CD1c-positive myeloid dendritic cell (primary cell): Measurements from ENCODE around the gene ZNF599.
"Not testable (repeated sequence)": the region's sequence is repeated elsewhere in the genome, so short reads cannot be mapped to it uniquely, and the experiment has no call there.

Experiments
- DNase-seq: peaks from one replicate; pipeline ENCODE4 v3.0.0-alpha.2; 2016; ENCODE audit errors: extremely low spot score

The ZNF599 gene

GRCh38 chr19:34772697-34773554 lies at the start of gene ZNF599:
TSS of gene ZNF599 (minus strand) at chr19:34773215. CDS start at chr19:34772841, 374 bp downstream.
- peak; percentile 94 for DNase-seq

GRCh38 chr19:34818270-34818669 lies 45.3 kb upstream of the ZNF599 start:
- DNase-seq, result no peak

DNA sequence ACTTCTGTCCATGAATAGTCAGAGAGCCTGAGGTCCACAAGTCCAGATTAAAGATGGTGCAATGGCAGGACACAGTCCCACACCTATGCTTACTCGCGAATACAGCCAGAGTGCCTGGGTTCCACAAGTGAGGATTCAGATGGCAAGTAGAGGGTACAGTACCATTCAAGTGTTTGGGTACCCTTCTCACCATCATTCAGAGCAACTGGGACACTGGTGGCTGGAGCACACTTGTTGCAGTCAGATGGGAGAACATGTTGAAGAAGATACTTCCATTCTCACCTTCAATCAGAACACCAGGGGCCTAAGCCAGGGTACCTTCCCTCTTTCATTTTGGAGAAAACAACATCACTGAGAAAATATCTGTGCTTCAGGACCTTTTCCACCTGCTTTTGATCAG lies 43.7 kb upstream of the ZNF599 start:
- no peak for DNase-seq

DNA sequence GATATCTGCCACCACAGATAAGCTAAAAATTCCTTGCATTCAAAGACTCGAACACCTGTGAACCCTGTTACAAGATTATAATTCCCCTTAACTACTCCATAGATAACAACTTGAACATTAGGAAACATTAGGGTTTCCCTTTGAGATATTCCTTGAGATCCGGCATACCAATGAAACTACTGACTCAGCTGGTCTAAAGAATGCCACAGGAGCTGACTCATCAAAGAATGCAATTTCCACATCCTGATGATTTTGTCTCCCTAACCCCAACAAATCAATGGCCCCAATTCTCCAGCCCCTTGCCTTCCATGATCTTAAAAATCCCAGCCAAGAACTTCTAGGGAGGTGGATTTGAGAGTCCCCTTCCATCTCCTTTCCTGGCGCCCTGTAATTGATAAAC lies 35.6 kb upstream of the ZNF599 start:
- no peak for DNase-seq

GRCh38 chr19:34806976-34807860 lies 34.2 kb upstream of the ZNF599 start:
- DNase-seq, result no peak

- no peak for DNase-seq
These were observed 31.1 kb upstream of the ZNF599 start for GRCh38 chr19:34804115-34804514.

GRCh38 chr19:34796953-34797352 lies 23.9 kb upstream of the ZNF599 start:
- DNase-seq, result not testable (repeated sequence)

DNA sequence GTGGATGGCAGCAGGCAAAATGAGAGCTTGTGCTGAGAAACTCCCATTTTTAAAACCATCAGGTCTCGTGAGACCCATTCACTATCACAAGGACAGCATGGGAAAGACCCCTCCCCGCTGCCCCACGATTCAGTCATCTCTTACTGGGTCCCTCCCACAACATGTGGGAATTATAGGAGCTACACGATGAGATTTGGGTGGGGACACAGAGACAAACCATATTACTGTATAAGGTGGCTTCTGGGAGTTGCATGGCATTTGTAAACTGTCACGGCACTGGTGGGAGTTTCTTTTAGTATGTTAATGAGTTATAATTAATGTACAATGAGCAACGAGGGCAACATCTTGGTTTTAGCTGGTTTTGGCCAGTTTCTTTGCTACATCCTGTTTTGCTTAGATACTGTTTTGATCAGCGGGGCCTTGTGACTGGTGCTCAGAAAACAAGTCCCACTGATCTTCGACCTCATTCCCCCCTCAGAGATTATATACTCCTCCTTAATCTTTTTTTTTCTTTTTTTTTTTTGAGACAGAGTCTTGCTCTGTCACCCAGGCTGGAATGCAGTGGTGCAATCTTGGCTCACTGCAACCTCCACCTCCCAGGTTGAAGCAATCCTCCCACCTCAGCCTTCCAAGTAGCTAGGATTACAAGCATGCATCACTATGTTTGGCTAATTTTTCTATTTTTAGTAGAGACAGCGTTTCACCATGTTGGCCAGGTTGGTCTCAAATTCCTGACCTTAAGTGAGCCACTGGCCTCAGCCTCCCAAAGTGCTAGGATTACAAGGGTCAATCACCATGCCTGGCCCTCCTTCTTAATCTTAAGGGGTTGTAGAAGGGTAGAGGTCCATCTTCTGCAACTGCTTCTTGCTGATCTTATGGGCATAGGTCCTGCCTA lies 21.3 kb upstream of the ZNF599 start:
- no peak for DNase-seq

DNA sequence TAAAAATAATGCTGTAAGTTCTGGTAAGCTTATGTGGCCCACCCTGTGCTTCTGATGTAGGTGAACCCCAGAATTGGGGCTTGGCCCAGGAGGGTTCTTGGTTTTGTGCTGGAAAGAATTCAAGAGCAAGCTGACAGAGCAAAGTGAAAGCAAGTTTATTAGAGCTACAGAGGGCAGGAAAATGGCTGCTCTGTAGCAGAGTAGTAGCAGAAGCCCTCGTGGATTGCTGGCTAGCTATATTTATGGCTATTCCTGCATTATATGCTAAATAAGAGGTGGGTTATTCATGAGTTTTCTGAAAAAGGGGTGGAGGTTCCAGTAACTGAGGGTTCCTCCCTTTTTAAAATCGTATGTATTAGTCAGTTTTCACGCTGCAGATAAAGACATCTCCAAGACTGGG lies 20.6 kb upstream of the ZNF599 start:
- no peak for DNase-seq

GRCh38 chr19:34788074-34788473 lies 15.1 kb upstream of the ZNF599 start:
- DNase-seq, result no peak

GRCh38 chr19:34787059-34787824 lies 14.2 kb upstream of the ZNF599 start:
- no peak for DNase-seq

DNA sequence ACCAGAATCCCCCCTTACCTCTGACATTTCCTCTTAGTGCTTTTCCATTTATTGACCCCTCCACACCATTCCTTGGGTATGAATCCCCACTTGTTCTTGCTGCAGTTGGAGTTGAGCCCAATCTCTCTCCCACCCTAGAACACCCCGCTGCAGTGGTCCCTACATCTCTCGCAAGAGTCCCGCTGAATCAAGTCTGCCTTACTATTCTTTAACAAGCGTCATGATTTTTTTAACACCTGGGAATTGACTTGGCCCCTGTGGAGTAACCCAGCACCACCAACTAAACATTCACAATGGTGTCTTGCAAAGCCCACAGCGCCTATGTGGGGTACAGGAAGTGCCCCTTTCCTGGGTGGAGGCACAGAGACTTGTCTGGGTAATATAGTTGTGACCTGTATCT lies 13.2 kb upstream of the ZNF599 start:
- no peak for DNase-seq

DNA sequence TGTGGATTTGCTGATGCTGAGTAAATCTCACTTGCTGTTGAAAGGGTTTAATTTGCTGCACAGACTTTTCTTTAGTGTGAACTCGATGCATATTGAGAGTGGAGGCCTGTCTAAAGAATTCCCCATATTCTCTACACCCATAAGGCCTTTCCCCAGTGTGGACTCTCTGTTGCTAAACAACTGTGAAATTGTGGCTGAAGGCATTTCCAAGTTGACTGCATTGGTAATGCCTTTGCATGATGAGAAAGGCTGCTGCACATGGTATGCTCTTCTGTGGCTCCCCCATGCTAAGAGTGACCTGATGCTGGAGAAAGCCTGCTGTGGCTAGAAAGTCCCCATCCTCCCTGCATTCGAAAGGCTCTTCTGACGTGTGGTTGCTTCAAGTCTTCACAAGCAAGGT lies 6.6 kb upstream of the ZNF599 start:
- no peak for DNase-seq

DNA sequence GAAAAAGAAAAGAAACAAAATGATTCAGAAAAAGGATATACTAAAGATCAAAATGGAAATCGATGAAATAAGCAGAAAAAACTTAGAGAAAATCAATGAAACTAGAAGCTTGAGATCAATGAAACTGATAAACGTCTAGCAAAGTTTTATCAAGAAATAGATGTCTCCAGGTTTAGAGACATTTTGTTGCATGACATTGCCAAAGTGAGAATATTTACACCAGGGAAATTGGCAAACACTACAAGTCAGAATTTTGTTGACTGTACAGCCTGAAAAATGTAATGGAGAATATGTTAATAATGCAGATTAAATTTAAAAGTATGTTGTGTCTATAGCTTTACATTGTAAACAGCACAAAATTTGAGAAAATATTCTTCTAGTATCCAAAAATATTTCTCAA lies 5.3 kb upstream of the ZNF599 start:
- no peak for DNase-seq

- no peak for DNase-seq
These were observed 1.8 kb upstream of the ZNF599 start for GRCh38 chr19:34774857-34775256.

DNA sequence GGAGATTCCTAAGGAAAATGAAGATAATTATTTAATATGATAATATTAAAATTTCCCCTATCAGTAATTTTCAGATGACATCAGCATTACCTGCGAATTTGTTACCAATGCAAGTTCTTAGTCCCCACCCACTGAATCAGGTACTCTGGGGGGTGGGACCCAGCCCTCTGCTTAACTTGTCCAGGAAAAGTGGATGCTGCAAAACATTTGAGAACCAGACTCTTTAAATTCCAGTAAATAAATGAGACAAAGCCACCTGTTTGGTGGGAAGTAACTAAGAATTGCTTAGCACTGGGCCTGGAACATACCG lies 495 bp upstream of the ZNF599 start:
- DNase-seq, result no peak

DNA sequence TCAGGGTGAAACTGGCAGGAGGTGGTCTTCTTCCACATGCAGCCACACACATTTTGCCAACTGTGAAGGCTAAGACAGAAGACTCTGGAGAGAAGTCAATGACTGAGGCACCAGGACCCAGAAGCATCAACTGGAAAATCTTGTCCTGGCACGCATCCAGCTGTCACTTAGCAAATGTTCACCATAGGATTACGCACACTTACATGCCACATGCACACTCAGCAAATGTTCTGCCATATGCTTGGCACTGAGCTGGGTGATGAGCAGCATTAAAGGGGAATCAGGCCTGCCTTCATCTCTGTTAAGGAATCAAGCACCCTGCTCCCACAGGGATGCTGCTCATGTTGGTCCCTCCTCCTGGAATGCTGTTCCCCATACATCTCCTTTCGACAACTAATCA lies 5.1 kb downstream of the ZNF599 start:
- DNase-seq, result no peak

- no peak for DNase-seq
These were observed 6.6 kb downstream of the ZNF599 start for GRCh38 chr19:34766386-34766785.

DNA sequence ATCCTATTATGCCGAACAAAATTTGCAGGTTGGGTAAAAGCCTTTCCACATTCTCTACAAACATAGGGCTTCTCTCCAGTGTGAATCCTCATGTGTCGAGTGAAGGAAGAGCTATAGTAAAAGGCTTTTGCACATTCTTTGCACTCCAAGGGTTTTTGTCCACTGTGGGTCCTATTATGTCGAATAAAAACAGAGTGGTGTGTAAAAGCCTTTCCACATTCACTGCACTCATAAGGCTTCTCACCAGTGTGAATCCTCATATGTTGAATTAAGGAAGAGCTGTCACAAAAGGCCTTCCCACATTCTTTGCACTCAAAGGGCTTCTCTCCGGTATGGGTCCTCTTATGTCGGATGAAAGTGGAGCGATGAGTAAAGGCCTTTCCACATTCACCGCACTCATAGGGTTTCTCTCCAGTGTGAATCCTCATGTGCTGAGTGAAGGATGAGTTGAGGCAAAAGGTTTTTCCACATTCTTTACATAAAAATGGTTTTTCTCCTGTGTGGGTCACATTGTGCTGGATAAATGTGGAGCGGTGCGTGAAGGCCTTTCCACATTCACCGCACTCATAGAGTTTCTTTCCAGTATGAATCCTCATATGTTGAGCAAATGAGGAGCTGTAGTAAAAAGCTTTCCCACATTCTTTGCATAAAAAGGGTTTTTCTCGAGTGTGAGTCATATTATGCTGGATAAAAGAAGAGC lies 13.6 kb downstream of the ZNF599 start:
- no peak for DNase-seq

DNA sequence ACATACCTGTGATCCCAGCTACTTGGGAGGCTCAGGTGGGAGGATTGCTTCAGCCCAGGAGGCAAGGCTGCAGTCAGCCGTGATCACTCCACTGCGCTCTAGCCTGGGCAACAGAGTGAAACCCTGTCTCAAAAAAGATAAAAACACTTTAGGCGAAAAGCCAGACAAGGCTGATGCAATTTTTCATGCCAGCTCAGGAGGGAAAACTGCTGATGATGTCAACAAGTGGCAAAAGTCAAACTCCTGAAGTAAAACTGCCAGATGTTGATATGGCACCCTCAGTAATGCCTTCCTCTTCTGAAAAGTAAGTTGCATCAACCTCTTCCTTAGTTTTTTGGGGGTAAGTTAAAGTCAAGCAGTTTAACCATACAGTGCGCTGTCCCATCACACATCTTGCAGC lies 15.6 kb downstream of the ZNF599 start:
- no peak for DNase-seq
